Activated CD8-positive, alpha-beta memory T cell treated with anti-CD3 and anti-CD28 coated beads for 36 hours (primary cell): ENCODE results near the gene SDC4. TPM values are rescaled to one million over a fixed set of nuclear protein-coding genes. Genes with fewer than 3 reads are reported as not detected.
"Not testable (repeated sequence)": the region's sequence is repeated elsewhere in the genome, so short reads cannot be mapped to it uniquely, and the experiment has no call there.

Source experiments
- CTCF ChIA-PET: fragments of 350-600 bp; sonication (Branson Sonifier 250); formaldehyde crosslinking; loops from one replicate; lab custom pipeline; 2021; ENCODE audit warnings: antibody characterized with exemption; lab: Charles Lee
- POLR2A ChIA-PET: fragments of 350-600 bp; sonication (Branson Sonifier 250); formaldehyde crosslinking; loops from one replicate; lab custom pipeline; 2021; ENCODE audit warnings: antibody characterized with exemption; lab: Charles Lee
- total RNA-seq, 2 experiments: library from RNA; stranded (reverse); gene quantifications; one replicate each; pipeline ENCODE4 v1.2.3, GENCODE V29; 2021

Gene SDC4
- total RNA-seq, 2 experiments from 2014 or later = 88.0 to 88.3 TPM

DNA sequence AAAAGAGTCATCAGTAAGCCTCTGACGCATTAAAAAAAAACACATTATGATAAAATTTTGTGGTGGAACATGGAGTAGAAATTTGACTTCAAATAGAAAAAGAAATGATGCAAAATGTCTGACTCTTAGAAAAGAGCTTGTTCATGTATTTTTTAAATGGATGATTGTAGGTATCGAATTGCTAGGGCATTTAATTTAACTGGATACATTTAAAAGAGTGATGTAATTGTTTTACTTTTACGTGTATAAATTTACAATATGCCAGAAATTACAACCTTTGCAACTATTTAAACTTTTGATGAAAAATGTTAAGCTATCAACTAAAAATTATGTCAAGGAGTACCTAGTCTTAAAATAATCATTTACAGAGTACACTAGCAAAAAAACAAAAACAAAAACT lies 4.5 kb upstream of the SDC4 start:
- CTCF ChIA-PET = interaction anchor here (1.1 to 1.7 kb wide), 3 partner anchors 10 to 84 kb away, joined by 3 to 6 read pairs (median 4); partner anchors contain the start of gene SYS1
- POLR2A ChIA-PET = no interaction called here

DNA sequence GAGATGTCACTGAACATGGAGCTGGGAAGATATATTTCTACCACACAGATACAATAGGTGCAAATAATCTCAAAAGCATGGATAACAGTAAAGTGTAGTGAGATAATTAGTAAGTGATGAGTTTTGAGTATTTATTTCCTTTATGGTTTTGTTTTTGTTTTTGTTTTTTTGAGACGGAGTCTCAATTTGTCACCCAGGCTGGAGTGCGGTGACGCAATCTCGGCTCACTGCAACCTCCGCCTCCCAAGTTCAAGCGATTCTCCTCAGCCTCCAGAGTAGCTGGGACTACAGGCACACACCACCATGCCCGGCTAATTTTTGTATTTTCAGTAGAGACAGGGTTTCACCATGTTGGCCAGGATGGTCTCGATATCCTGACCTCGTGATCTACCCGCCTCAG lies 2.6 kb upstream of the SDC4 start:
- CTCF ChIA-PET = interaction anchor here (0.6 to 1.8 kb wide), 4 partner anchors 11 to 646 kb away, joined by 3 to 5 read pairs (median 3); partner anchors contain the start of gene SYS1
- POLR2A ChIA-PET = not testable (repeated sequence)

- POLR2A ChIA-PET = no interaction called here
- CTCF ChIA-PET = interaction anchor here (1.0 to 1.8 kb wide), 2 partner anchors 13 to 87 kb away, joined by 5 read pairs; partner anchors contain the start of gene SYS1
Measured at GRCh38 chr20:45350217-45350616, 2.0 kb upstream of the SDC4 start.

DNA sequence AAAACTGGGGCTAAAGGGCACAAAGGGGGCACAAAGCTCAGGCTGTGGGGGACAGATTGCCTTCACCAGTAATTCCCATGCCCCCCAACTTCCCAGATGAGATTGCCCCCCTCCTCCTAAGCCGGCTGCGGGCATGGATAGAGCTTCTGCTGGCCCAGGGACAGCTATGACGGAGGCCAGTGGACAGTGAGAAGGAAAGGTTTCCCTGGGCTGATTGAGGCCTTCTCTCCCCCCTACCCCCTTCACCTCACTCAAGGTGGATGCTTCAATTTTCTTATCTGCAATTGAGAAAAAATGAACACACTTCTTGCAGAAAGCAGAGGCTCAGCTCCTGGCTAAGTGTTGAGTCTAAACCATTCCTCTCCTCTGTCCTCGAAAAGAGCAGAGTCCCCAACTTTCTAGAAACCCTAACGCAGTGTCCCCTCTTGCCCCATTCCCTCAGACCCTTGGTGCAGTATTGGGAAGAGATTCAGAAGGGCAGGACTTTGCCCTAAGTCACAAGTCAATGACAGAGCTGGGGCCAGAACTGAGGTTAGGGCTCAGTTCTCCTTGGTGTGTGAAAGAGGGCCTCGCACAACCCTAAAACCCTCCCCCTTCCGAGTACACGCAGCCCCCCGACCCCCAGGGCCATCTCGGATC lies 808 bp downstream of the SDC4 start:
- POLR2A ChIA-PET = interaction anchor here (0.6 to 2.7 kb wide), 4 partner anchors 15 to 111 kb away, joined by 3 to 12 read pairs (median 5); partner anchors contain the start of gene SYS1
- CTCF ChIA-PET = interaction anchor here (1.0 to 3.7 kb wide), 3 partner anchors 16 to 29 kb away, joined by 5 to 16 read pairs (median 11); partner anchors contain the start of gene SYS1

- ChIA-PET POLR2A (interaction anchor here (2.7 kb wide), 1 partner anchor 16 kb away, joined by 12 read pairs; the partner anchor contains the start of gene SYS1), CTCF (interaction anchor here (1.0 to 3.7 kb wide), 3 partner anchors 16 to 28 kb away, joined by 5 to 16 read pairs (median 11); partner anchors contain the start of gene SYS1)
Measured at GRCh38 chr20:45346851-45347250, 1.4 kb downstream of the SDC4 start.

DNA sequence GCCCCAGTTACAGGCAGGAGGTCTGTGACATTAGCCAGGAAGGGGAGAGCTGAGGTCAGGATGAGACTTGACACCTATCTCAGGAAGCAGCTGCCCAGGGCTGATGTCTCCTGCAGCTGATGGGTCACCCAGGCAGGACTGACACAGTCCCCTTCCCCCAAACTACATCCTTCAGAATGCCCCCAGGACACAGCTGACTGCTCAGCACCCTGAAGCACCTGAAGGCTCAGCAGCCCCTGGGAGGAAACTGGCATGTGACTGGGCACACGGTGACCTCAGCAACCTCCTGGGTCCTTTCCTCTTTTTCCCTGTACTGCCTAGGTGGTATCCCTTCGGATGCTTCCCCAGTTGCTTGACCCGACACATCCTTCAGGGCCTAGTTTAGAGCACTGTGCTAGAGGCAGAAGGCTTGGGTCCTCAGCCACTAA lies 1.9 kb downstream of the SDC4 start:
- CTCF ChIA-PET = interaction anchor here (1.0 to 3.7 kb wide), 3 partner anchors 17 to 28 kb away, joined by 5 to 16 read pairs (median 11); partner anchors contain the start of gene SYS1
- POLR2A ChIA-PET = interaction anchor here (2.7 kb wide), 1 partner anchor 16 kb away, joined by 12 read pairs; the partner anchor contains the start of gene SYS1

DNA sequence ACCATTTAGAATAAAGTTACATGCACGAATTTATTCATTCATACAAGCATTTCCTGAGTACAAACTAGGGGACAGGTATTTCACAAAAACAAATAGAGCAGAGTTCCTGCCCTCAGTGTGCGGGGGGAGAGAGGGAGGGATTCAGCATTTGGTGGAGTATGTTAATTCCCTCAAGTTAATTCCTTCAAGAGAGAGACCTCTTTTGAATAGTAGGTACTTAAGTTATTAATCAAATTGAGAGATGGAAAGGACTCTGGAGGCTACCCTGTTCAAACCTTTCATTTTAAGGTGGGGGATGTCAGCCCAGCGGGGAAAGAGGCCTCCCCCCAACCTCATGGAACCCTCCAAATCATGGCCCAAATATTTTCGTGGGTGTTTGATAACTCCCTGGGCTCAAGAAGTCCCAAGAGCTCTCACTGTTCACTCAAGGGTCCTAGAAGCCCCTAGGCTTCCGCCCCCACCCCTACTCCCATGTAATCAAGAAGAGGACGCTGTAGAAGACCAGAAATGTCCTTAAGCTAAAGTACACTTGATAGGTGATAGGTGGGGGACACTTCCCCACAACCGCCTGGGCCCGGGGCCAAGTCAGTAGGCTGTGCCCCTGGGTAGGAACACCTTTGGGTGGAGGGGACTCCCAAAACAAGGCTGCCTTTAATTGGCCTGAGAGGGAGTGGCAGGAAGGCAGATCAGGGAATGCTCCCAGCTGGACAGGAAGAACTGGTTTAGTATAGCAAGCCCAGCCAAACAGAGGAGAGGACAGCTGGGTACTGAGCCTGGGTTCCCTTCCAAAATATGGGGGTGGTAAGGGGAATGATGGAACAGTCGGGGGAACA lies 2.9 kb downstream of the SDC4 start:
- ChIA-PET CTCF (no interaction called here), POLR2A (interaction anchor here (2.7 kb wide), 1 partner anchor 17 kb away, joined by 12 read pairs; the partner anchor contains the start of gene SYS1)

DNA sequence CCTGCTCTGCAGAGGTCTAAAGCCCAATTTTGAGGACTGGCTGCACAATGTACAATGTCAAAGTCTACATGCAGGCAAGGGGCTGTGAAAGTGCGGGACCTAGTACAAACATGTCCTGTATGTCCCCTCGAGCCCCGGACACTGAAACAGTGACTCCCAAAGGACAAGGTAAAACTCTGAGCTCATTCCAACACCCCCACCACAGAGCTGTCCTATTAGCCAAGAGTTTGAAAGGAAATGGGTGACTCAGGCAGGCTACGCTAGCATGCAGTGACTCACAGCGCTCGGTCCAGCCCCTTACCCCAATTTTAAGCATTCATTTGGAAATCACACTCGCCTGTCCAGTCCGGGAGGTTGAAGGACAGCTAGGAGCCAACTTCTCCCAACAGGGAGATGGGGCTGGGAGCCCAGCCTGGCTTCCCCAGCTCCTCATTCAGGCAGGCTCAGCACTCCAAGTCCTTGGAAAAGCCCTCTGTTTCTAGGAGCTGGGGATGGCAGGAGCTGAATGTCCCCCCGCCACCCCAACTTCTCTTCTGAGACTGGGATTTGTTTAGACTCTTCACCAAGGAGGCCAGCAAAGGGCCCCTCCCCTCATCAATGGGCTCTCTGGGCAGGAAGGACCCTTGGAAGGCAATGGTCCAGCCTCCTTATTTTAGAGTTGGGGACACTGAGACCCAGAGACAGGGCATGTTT lies 3.9 kb downstream of the SDC4 start:
- CTCF ChIA-PET = interaction anchor here (1.2 kb wide), 1 partner anchor 18 kb away, joined by 3 read pairs; no protein-coding TSS in a partner anchor
- POLR2A ChIA-PET = interaction anchor here (0.5 to 0.9 kb wide), 2 partner anchors 19 to 31 kb away, joined by 3 to 4 read pairs; partner anchors contain the start of gene SYS1

- POLR2A ChIA-PET = interaction anchor here (0.5 to 0.9 kb wide), 2 partner anchors 19 to 31 kb away, joined by 3 to 4 read pairs; partner anchors contain the start of gene SYS1
- CTCF ChIA-PET = interaction anchor here (0.5 to 1.2 kb wide), 2 partner anchors 19 to 31 kb away, joined by 3 read pairs; no protein-coding TSS in a partner anchor
Measured at GRCh38 chr20:45343532-45344167, 4.6 kb downstream of the SDC4 start.

- CTCF ChIA-PET = interaction anchor here (0.5 to 1.2 kb wide), 2 partner anchors 19 to 30 kb away, joined by 3 read pairs; no protein-coding TSS in a partner anchor
Measured at GRCh38 chr20:45342855-45343531, 5.2 kb downstream of the SDC4 start.

GRCh38 chr20:45341939-45342854 lies 6.0 kb downstream of the SDC4 start:
- ChIA-PET CTCF (no interaction called here), POLR2A (interaction anchor here (1.1 kb wide), 1 partner anchor 31 kb away, joined by 6 read pairs; no protein-coding TSS in a partner anchor)

More at GRCh38 chr20:45342855-45343531, 5.2 kb downstream of the SDC4 start:
- POLR2A ChIA-PET = interaction anchor here (1.1 kb wide), 1 partner anchor 30 kb away, joined by 6 read pairs; no protein-coding TSS in a partner anchor

DNA sequence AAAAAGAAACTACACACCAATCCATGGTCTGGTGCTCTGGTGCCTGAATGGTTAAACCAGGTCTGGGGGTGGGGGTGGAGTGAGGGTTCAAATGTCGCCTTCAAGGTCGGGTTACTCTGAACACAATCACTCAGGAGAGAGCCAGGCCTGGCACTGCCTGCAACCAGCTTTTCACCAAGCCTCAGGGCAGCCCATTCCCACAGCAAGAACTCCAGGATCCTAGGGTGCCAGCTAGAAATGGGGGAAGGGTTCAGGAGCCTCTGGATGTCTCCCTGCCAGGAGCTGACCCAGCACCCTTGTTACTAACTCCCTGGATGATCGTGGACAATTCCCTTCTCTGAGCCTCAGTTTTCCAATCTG lies 6.7 kb downstream of the SDC4 start:
- POLR2A ChIA-PET = no interaction called here
- CTCF ChIA-PET = interaction anchor here (0.7 kb wide), 1 partner anchor 94 kb away, joined by 3 read pairs; no protein-coding TSS in a partner anchor

GRCh38 chr20:45340951-45341350 lies 7.3 kb downstream of the SDC4 start:
- ChIA-PET CTCF (interaction anchor here (0.7 kb wide), 1 partner anchor 95 kb away, joined by 3 read pairs; no protein-coding TSS in a partner anchor), POLR2A (no interaction called here)

GRCh38 chr20:45340236-45340847 lies 7.9 kb downstream of the SDC4 start:
- POLR2A ChIA-PET = no interaction called here
- CTCF ChIA-PET = no interaction called here

DNA sequence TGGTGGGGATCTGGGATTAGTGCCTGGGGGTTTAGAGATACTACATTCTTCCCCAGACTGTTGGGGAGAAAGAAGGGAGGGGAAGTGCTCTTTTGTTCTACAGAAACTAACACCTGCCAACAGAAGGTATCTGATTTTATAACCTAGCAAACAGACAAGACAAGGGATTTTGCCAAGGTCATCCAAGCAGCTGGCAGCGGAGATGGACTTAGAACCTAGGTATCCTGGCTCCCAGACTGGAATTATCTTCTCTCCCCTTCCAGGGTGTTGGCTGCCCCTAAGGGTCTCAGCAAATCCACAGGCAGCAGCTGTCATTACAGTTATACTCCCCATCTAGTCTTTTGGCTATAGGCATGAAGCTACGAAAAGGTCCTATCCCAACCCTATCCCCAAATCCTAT lies 8.4 kb downstream of the SDC4 start:
- CTCF ChIA-PET = no interaction called here
- POLR2A ChIA-PET = no interaction called here

DNA sequence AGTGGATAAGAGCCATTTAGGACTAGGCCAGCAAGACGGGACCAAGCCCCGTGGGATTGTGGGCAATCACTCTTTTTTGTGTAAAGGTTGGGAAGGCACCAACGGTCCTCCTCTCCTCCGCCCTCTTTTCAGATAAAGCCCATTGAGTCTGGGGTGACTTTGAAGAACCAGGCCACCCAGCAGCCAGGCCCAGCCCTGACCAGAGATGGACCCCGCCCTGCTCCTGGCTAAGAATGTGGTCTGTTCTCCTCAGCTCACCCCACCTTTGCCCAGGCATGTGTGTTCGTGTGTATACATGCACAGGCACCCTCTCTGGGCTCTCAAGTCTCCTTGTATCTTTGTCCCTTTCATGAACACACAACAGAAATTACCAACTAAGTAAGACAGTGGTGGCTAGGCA lies 9.1 kb downstream of the SDC4 start:
- ChIA-PET CTCF (no interaction called here), POLR2A (no interaction called here)
